Kasumi-1 (cell line): ENCODE measurements around the gene MID1.
A peak's percentile ranks its signal among the peaks of the same experiment; 100 is the strongest.

Experiments used
- DNase-seq, 2 experiments: peaks; one replicate each; lab custom pipeline; 2025; lab: John Stamatoyannopoulos, UW

Gene MID1

DNA sequence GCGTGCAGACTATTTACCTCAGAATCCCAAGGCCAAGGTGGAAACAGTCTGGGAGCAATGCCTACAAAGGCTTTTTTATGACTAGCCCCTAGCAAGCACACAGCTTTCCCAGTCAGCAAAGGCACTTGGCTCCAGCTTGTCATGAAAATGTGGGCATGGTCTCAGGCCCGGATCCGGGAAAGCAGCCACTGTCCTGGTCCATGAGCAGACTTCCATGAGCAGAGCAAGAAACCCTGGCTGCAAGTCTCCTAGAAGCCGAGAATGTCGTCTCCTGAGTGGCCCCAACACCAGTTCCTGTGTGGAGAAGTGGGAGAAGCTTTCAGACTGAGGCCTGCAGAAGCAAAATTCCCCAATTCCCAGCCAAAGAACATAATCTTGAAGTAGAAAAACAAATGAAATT is 190.5 kb downstream of the MID1 start:
- no peak for DNase-seq

DNA sequence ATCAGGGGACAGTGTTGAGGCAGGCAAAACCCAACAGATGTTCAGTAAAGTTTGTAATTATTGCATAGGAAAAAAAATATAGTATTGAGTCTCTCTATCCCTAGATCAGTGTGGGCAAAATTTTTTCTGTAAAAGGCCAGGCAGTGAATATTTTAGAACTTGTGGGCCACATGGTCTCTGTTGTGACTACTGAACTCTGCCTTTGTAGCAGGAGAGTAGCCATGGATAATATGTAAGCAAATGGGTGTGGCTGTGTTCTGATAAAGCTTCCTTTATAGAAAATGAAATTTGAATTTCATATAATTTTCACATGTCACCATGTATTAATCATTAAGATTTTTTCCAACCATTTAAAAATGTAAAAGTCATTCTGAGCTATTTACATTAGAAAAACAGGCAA is 193.1 kb downstream of the MID1 start:
- DNase-seq = no peak

DNA sequence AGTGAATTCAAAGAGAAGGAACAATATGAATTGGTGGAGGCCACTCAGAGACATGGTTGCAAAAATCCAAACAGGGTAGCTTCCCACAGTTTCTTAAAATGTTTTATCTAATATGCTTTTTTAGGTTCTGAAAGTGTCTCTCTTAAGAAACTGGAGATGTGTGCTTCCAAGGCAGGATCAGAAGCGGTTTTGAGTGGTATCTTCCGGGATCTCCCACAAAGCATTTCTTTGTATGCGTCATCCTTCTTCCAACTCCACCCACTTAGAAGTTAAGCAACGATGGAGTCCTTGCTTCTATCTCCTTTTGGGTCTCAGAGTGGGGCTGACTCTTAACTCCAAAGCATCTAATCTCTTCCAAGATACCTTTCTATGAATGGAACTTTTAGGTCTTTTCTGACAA is 196.7 kb downstream of the MID1 start:
- DNase-seq = no peak

DNA sequence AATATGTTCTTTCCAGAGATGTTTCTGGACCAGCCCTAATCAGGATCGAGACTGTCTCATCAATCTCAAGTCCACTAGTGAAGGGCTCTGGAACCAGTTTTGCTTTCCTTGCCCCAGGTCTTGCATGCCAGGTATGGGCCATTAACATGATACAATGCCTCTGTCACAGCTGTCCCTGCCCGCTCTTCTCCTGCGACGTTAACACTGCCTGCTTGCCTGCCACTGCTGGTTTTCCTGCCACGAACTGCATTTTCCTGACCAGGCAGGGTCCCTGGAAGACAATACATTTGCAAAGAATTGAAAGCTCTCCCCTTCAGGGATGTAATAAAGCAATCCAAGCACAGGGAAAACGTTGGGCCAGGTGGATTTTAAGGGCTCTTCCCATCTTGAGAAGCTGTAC is 200.3 kb downstream of the MID1 start:
- no peak for DNase-seq

DNA sequence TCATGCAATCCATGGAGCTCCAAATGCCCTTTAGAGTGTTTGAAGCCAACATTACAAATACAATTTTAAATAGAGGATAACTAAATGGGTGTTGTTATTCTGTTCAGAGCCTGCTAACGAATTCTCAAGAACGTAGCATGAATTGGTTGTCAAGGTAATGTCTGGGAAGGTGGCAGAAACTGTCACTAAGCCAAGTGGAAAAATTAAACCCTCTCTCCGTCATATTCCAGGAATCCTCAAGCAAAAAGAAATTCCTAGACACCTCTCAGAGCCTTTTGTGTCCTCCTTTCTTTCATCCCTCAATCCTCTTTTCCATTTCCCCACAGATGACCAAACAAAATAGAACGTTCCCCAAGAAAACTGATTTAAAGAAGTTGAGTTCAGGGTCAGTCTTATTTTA is 204.0 kb downstream of the MID1 start:
- no peak for DNase-seq

DNA sequence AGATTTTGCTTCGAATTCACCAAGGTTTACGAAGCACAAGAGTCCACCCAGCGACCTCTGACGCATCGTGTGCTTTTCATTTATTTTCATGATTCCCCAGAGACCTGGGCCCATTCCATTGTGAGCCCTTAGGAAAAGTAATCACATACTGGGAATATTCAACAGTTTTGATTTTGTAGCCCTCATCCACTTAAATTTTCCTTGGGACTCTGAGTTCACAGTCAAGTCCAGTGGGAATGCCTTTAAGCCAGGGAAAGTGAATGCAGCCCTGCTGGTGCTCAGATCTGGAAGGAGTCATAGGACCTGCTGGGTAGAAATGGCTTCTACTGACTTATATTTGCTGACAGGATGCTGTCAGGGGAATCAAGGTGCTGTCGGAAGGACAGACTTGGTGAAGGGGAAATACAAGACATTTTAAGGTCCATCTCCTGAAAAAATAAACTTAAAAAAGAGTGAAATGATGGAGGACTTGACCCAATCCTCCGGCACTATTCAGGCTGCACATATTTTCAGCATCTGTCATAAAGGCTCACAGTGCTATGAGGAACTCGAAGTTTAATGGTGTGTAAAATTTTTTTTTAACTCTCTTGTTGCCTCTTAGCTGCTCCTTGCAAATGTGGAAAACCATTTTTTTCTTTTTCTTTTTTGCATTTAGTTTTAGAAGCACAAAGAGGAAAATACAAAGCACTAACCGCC is 204.9 kb downstream of the MID1 start:
- DNase-seq = no peak

DNA sequence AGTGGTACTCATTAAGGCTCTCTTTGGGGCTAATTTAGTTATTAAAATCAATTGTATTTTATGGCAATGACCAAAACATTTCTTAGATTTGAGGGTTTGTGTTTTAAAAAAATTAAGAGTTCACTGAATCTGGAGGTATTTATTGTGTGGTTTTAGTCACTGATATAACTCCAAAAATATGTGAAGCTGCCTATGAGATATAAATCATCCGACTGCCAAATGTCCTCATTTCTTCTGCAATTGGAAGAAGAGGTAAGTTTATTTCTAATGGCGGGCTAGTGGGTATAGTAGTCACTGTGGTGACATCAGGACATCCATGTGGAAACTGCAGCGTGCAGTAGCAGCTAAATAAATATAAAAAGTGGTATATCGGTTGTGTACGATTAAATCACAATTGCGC is 205.5 kb downstream of the MID1 start:
- no peak for DNase-seq

DNA sequence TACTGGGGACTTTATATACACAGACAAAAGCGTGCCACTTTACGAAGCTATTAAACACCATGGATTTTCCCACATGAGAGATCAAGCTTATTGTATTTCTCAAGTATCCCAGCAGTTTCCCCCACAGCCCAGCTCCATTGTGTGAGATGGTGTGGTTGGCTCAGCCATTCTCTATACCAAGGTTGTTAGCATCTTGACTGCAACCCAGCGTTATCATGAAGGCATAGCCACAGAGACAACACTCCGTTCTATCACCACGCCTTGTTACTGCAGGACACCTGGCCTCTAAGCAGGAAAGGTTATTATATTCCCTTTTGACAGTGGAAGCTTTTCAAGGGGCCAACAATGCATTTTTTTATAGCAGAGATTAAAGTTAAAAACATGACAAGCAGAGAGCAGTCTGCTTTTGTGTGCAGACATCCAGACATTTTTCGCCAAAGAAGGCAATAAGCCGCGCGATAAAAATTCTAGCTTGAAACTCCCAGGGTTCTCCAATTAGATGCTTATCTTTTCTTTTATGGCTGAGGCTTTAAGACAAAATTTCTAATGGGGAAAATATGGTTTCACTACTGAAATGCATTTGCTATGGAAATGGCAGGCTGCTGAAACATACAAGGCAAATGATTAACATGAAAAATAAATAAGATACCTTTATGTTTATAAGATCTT is 206.1 kb downstream of the MID1 start:
- no peak for DNase-seq

DNA sequence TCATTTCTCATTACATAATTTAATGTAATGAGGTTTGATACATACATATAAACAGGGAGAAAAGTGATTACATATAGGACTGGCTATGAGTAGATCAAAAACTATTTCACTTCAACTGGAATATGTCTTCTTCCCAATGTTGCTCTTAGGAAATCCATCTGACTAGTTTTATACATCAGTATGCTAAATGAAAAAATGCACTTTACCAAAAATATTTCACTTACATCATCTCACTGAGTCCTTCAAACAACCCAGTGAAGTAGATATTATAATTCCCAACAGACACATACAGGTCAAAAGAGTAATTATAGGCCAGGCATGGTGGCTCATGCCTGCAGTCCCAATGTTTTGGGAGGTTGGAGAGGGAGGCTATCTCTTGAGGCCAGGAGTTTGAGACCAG is 215.9 kb downstream of the MID1 start:
- DNase-seq = no peak

DNA sequence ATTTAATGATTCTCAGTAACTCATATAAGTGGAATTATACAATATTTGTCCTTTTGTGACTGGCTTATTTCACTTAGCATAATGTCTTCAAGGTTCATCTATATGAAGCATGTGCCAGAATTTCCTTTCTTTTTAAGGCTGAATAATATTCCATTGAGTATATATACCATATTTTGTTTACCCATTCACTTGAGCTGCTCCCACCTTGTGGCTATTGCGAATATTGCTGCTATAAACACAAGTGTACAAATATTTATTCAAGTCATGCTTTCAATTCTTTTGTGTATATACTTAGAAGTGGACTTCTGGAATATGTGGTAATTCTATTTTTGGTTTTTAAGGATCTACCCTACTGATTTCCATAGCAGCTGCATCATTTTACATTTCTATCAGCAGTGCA is 219.1 kb downstream of the MID1 start:
- DNase-seq = no peak

DNA sequence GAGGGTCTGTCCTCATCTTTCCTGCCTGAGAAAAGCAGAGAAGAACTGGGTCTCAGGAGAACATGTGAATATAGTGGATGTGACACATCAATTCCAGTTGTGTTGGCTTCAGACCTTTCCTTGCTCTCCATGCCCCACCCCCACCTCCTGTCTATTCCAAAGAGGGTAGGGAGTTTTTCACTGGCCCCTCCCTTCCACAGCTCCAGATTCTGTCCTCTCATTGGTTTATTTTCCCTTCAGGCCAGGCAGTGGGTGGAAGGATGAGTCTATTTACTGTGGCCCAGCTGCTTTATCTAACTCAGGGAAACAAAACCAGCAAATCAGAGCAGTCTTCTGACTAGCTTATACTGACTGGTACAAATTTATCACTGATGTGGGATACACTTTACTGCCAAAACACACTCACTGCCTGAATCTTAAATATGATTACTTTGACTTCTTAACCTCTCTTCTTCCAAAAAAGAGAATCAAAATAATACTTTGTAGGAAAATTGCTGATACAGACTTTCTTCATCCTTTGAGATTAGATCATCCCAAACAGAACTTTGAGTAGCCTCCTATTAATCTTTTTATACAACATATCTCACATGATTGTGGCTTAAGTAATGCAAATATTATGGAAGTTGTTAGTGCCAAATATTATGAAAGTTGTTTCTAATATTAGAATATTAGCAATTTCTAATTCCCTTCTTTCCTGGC is 221.2 kb downstream of the MID1 start:
- no peak for DNase-seq

DNA sequence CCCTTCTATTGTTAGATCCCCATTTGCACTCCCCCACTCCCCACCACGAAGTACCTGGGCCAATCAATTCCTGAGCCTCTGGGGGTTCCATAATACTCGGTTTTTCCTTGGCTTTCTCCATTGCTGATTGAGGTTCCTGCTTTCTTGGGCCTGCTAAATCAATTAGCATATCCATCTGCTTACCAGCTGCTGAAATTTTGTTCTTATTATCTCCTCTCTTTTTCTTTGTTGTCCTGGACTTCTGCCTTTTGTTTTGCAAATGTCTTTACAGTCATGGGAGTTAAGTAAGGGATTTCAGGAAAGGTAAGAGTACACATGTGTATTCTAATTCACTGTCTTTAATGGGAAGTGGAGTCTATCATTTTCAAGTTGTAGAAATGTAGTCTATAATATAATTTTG is 222.2 kb downstream of the MID1 start:
- no peak for DNase-seq

DNA sequence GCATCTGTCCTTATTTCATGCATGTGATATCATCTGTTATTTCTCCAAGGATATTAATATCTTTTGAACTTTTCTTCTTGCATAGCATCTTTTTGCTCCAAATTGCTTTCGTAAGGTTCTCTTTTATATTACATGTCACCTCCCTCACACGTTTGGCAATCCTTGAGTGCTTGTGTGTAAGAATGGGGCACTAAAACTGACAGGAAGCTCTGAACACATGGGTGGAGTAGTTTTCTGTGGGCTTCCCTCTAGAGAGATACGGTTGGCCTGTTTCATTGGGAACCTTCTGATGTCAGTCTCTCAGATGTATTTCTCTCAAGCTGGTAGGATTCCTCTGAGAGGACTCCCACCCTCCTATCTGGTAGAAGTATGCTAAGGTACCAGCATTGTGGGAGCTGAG is 223.0 kb downstream of the MID1 start:
- peak; percentile 6 to 11 for DNase-seq

DNA sequence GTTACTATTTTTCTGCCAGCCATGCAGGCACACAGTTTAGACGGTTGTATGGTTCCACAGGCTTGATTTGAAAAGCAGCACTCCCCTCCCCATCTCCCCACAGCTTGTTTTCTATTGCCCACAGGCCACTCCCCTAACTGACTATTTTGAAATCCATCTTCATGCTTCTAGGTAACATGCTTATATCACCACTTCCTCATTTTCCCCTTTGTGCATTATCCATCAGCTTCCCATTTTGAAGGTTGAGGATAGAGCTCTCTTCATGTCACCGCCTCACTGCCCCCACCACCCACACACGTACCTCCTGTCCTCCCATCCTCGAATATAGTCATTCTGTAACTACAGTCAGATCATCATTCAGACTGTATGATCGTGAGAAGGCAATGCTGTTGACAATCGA is 224.7 kb downstream of the MID1 start:
- DNase-seq = peak; percentile 63 to 77
